Midbrain (tissue), 1 donor: Measurements from ENCODE around the gene SLC16A12.
A peak's percentile ranks its signal among the peaks of the same experiment; 100 is the strongest.
"Not testable (repeated sequence)": the region's sequence is repeated elsewhere in the genome, so short reads cannot be mapped to it uniquely, and the experiment has no call there.

Source experiments
- DNase-seq: peaks from one replicate; lab custom pipeline; 2025; lab: John Stamatoyannopoulos, UW

SLC16A12 gene

GRCh38 chr10:89468191-89468965, 67.0 kb downstream of the SLC16A12 start:
- DNase-seq = no peak

GRCh38 chr10:89466599-89467035, 68.8 kb downstream of the SLC16A12 start:
- no peak for DNase-seq

- no peak for DNase-seq
These were observed 70.2 kb downstream of the SLC16A12 start for GRCh38 chr10:89465196-89465595.

GRCh38 chr10:89463846-89464537, 71.4 kb downstream of the SLC16A12 start:
- no peak for DNase-seq

- DNase-seq = no peak
These were observed 76.6 kb downstream of the SLC16A12 start for GRCh38 chr10:89458784-89459183.

- DNase-seq = no peak
These were observed 77.1 kb downstream of the SLC16A12 start for GRCh38 chr10:89458291-89458690.

GRCh38 chr10:89454561-89455347, 80.6 kb downstream of the SLC16A12 start:
- DNase-seq = no peak

- no peak for DNase-seq
These were observed 83.2 kb downstream of the SLC16A12 start for GRCh38 chr10:89452193-89452592.

GRCh38 chr10:89450901-89451300, 84.5 kb downstream of the SLC16A12 start:
- DNase-seq = no peak

GRCh38 chr10:89444819-89445218, 90.6 kb downstream of the SLC16A12 start:
- DNase-seq = not testable (repeated sequence)

- no peak for DNase-seq
These were observed 93.1 kb downstream of the SLC16A12 start for GRCh38 chr10:89442289-89442688.

GRCh38 chr10:89440226-89441009, 95.0 kb downstream of the SLC16A12 start:
- no peak for DNase-seq

- DNase-seq = no peak
These were observed 96.9 kb downstream of the SLC16A12 start for GRCh38 chr10:89438525-89438924.

GRCh38 chr10:89431977-89432376, 103.4 kb downstream of the SLC16A12 start:
- DNase-seq = no peak

- no peak for DNase-seq
These were observed 106.5 kb downstream of the SLC16A12 start for GRCh38 chr10:89428877-89429276.

- DNase-seq = no peak
These were observed 107.8 kb downstream of the SLC16A12 start for GRCh38 chr10:89427629-89428028.

- peak; percentile 54 for DNase-seq
These were observed 109.0 kb downstream of the SLC16A12 start for GRCh38 chr10:89426230-89426868.

- DNase-seq = no peak
These were observed 110.4 kb downstream of the SLC16A12 start for GRCh38 chr10:89425000-89425399.

- DNase-seq = no peak
These were observed 114.3 kb downstream of the SLC16A12 start for GRCh38 chr10:89421018-89421476.

- no peak for DNase-seq
These were observed 115.8 kb downstream of the SLC16A12 start for GRCh38 chr10:89419548-89419947.

- DNase-seq = no peak
These were observed 118.9 kb downstream of the SLC16A12 start for GRCh38 chr10:89416465-89416864.
